HUDEP-2 (cell line): Measurements from ENCODE around the gene MAVS.
"Not testable (repeated sequence)": the region's sequence is repeated elsewhere in the genome, so short reads cannot be mapped to it uniquely, and the experiment has no call there.

Experiments
- DNase-seq, 76 experiments: peaks; one replicate each; lab custom pipeline; 2025; ENCODE audit not compliant: unreplicated experiment in 76 of 76; lab: John Stamatoyannopoulos, UW

MAVS gene

DNA sequence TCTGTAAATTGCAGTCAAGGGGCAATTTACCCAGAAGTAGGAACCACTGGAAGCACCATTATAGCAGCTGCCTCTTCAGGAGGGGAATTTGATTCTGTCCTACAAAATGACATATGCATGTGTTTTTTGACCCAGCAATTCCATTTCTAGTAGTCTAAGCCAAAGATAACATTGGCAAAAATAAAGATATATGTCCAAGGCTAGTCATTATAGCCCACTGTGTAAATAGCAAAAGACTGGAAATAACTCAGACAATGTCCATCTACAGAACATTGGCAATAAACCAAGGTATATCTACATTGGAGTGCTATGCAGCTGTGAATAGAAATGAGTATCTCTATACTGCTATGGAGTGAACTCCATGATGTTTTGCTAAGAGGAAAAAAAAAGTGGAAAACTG is 30.0 kb downstream of the MAVS start:
- DNase-seq = no peak

DNA sequence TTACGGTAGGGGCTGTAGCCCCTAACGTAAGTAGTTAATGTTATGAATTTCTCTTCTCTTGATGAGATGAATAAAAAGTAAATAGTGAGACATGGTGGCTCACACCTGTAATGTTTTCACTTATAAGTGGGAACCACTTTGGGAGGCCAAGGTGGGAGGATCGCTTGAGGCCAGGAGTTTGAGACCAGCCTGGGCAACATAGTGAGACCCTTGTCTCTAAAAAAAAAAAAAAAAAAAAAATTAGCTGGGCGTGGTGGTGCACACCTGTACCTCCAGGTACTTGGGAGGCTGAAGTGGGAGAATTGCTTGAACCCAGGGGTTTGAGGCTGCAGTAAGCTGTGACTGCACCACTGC is 32.3 kb downstream of the MAVS start:
- not testable (repeated sequence) for DNase-seq

DNA sequence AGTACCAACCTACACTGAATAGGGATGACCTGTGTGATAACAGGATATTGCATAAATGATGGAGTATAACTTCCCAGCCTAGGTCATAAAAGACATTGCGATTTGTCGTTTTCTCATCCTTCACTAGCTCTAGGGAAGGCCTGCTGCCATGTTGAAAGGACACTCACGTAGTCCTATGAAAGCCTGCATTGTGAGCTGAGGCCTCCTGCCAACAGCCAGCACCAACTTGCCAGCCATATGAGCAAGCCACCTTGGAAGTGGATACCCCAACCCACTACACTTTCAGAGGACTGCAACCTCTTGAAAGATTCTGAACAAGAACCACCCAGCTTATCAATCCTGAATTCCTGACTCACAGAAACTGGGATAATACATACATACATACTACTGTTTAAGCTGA is 39.1 kb downstream of the MAVS start:
- DNase-seq = no peak

DNA sequence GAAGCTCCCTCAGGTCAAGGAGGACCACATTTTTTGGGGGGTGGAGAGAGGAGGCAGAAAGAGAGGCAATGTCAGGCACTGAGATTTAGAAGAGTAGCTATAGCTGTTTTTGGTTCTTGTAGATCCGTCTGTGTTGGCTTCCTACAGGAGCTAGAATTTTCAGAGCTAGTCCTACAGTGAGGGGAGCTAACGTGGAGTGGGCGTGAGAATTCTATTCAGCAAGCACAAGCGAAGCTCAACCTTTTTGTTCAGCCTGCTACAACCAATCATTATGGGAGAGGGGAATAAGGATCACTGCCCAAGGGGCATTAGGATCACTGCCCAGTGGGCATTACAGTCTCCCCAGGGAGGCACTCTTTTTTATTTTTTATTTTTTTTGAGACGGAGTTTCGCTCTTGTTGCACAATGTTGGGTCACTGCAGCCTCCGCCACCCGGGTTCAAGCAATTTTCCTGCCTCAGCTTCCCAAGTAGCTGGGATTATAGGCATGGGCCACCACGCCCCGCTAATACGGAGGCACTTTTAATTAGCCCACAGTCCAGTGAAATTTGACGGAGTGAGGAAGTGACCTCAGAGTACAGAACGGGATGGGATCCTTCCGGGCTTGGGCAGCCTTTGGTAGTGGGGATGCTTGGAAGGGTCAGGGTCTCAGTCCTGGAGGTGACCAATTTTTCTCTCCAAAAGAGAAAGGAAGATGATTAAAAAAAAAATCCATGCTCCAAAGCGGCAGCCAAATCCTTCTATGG is 41.4 kb downstream of the MAVS start:
- DNase-seq = no peak

DNA sequence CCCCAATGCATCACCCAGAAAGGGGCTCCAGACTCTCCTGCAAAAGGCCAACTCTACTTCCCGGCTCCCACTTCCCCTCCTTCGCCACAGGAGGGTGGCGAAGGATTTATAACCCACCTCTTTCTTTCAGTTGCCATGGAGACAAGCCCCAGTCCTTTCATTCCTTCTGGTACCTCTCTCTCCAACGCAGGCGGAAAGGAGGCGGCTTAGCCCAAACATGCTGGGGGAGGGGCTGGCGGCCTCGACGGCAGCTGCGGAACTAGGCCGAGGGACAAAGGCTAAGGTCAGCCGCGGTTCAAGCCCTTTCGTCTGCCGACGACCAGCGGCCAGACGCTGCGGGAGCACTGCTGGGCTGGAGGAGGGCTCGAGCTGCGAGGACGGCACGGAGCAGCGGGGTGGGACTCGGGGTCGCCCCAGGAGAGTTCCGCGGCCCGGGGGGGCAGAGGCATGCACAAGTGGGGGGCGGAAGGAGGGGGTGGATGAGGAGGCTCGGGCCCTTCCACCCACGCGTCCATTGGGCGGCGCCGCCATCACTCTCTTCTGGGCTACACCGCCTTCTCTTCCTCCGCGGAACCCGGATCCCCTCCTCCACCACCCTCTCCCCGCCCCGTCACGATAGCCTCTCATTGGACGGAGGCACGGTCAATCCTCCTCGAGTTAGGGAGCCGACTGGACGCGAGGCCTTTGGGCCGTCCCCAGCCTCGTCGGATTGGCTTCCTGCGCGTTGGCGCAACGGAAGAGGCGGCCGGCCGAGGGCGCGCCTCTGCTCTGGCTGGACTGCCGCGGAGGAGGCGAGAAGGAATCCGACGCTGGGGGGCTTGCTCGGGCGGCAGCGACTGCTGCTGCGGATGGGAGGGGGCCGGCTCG is 42.2 kb downstream of the MAVS start, which contains the start of gene PANK2:
TSS of gene PANK2 (plus strand) at position 766 of the 867 bp plus-strand sequence.
- DNase-seq = peak in 75 of 76 experiments; percentile 66 to 100 (median 96)

DNA sequence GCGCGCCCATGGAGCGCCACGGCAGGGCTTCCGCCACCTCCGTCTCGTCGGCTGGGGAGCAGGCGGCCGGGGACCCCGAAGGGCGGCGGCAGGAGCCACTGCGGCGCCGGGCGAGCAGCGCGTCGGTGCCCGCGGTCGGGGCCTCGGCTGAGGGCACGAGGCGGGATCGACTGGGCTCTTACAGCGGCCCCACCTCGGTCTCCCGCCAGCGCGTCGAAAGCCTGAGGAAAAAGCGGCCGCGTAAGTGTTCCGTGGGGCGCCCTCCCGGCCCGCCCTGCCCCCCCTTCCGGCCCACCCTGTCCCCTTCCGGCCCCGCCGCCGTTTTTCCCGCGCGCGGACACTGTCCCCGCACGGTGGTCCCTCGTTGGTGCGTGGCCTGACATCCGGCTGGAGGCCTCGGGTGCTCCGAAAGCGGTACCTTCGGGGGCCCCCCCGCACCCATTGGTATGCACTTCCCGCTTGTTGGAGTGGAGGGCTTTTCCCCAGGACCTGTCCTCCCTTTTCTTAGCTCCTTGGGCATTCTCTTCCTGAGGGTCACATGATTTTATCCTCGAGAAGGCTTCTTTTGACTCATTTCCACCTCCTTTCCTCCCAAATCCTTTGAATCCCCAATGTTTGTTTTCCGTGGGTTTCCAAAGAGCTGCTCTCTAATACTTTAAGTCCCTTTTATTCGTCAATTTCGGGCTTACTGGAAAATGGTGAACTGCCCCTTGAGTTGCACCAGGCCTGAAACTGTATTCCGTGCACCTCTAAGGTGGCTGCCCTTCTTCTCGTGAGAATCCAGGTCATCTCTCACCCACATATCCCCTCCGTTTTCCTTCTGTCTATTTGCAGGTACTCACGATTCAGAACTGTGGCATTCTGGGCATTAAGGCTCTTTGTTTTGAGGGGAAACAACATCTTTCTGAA is 43.1 kb downstream of the MAVS start:
- DNase-seq = peak in 28 of 76 experiments; percentile 7 to 55 (median 29)

DNA sequence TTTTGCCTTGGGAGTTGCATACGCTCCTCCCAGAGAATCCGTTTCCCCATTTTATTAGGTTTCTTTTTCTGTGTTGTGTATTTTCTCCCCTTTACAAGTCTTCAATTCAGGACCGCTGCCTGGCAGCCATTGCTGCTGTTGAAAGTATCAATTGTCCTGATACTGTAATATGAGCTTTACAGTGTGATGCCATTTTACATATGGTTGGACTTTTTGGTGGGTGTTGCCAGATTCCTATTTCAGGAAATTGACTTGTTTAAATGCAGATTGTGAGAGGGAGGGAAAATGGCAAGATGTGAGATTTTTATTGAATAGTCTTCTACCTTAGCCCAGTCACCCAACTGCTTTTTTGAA is 43.7 kb downstream of the MAVS start:
- DNase-seq = peak in 1 of 76 experiments; percentile 34

DNA sequence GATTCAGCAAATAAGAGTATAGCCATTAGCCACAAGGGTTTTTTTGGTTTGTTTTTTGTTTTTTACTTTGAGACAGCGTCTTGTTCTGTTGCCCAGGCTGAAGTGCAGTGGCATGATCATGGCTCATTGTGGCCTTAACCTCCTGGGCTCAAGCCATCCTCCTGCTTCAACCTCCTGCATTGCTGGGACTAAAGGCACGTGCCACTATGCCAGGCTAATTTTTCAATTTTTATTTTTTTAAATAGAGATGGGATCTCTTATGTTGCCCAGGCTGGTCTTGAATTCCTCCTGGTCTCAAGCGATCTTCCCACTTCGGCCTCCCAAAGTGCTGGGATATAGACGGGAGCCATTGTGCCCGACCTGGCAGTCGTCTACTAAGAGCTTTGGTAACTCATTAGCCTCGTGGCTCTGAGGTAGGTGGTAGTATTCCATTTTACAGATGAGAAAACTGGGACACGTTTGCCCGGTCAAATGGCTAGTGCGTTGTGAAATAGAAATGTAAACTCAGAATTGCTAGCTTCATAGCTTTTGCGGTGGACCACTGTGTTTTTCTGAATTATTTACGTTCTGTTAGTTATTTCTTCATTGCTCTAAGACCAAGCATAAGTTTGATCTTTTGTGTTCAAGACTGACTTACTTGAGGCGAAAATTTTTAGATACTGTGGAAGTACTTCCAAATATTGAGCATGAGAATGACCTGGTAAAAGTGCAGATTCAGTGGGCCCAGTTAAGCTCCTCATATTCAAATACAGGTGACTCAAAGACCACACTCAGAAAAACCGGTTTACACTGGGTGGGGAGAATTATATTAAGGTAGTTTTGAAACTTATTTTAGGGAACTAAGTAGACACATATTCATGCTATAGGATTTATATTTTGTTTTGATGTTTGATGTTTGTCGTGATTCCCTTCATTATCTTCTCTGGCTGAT is 44.6 kb downstream of the MAVS start:
- DNase-seq = peak in 1 of 76 experiments; percentile 16

DNA sequence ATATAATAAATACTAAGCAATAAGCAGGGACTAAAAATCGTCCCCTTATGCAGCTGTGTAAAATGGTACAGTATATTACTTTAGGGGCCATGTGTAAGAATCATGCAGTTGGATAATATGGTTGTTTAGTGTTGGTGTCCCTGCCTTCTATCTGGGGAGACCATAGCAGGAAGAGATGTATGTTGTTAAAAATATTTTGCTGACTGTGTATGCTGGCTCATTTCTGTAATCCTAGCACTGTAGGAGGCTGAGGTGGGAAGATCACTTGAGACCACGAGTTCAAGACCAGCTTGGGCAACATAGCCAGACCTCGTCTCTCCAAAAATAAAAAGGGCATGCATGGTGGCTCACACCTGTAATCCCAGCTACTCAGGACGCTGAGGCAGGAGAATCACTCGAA is 48.2 kb downstream of the MAVS start:
- DNase-seq = no peak

DNA sequence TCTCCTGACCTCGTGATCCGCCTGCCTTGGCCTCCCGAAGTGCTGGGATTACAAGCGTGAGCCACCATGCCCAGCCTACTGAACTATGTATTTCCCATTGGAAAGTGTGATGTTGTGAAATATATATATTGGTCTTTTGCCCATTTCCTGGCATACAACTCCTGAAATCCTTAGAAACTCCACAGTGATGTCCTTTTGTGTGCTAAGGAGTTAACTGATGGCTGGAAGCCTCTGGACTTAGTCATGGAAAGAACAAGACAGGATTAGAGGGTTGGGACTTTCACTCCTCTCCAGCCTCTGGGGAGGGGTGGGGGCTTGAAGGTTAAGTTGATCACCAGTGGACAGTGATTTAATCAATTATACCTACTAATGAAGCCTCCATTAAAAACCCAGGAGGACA is 49.7 kb downstream of the MAVS start:
- no peak for DNase-seq

DNA sequence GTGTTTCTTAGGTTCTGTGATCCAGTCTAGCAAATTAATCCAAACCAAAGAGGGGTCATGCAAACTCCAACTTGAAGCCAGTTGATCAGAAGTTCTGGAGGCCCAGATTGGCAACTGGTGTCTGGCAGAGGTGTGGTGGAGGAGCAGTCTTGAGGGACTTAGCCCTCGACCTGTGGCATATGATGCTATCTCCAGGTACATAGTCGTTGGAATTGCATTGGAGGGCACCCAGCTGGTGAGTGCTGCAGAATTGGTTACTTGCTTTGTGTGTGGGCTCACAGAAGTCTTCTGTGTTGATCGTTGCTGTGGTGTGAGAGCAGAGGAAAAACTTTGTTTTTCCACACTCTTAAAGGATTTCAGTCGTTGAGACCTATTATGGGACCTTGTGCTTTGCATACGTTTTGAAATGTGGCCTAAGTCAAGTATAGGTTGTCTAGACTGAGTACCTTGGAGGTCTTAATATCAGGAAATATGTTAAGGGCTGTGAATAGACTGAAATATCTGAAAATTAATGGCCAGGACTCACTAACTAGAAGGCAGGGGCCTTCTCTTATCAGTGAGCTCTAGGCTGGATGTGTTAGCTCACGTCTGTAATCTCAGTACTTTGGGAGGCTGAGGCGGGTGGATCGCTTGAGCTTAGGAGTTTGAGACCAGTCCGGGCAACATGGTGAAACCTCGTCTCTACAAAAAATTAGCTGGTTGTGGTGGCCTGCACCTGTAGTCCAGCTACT is 50.4 kb downstream of the MAVS start:
- peak in 39 of 76 experiments; percentile 4 to 53 (median 32) for DNase-seq

DNA sequence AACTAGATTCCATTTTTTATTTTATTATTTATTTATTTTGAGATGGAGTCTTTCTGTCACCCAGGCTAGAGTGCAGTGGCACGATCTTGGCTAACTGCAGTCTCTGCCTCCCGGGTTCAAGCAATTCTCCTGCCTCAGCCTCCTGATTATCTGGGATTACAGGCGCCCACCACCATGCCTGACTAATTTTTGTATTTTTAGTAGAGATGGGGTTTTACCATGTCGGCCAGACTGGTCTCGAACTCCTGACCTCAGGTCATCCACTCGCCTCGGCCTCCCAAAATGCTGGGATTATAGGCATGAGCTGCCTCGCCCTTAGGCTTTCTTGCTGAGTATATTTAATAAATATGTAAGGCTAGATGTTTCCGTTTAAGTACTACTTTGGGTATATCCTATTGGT is 51.5 kb downstream of the MAVS start:
- DNase-seq = not testable (repeated sequence)

DNA sequence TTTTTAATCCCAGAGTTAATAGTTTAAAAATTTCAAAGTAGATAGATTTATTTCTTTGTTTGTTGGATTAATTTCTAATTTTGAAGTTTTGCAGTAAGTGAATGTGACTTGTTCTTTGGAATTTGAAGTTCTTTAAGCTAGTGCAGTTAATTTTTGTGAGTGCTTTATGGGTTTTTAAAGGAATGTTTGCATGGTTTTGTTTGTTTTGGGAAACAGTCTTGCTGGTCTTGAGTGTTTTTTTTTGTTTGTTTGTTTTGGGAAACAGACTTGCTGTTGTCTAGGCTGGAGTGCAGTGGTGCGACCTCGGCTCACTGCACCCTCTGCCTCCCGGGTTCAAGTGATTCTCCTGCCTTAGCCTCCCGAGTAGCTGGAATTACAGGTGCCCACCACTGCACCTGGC is 52.0 kb downstream of the MAVS start:
- no peak for DNase-seq

DNA sequence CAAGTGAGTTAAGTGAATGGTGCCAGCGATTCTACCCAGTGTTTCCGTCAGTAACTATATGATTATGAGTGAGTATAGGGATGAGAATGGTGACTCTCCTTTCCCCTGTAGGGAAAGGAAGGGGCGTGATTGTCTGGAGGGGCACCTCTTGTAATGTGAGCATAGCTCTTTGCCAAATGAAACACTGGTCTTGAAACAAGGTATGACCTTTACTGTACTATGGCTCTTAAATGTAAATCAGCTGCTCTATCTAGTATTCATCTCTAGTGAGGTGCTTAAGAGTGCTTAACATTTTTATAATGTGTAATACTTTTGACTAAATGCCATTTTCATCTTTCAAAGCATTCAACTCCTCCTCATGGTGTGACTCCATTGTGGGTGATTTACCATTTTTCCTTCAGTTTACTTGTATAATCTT is 53.6 kb downstream of the MAVS start:
- no peak for DNase-seq

DNA sequence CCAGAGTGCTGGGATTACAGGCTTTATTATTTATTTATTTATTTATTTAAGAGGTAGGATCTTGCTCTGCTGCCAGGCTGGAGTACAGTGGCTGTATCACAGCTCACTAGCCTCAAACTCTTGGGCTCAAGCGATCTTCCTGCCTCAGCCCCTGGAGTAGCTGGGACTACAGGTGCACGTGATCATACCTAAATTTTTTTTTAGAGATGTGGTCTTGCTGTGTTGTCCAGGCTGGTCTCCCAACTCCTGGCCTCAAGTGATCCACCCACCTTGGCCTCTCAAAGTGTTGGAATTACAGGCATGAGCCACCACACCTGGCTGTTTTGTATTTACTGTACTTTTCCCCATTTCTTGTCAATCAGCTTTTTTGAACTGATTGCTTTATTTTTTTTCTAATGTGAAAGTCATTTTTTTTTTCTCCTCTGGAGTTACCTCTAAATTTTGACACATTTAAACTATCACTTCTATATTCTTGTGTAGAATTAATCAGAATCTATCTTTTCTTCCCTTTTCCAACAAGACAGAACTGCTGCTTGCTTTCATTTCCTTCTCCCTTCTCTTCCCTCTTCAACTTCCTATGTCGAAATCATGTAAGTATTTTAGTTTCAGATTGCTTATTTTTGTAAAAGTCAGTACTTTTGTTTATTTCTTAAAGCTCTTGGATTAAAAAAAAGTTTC is 54.5 kb downstream of the MAVS start:
- no peak for DNase-seq

DNA sequence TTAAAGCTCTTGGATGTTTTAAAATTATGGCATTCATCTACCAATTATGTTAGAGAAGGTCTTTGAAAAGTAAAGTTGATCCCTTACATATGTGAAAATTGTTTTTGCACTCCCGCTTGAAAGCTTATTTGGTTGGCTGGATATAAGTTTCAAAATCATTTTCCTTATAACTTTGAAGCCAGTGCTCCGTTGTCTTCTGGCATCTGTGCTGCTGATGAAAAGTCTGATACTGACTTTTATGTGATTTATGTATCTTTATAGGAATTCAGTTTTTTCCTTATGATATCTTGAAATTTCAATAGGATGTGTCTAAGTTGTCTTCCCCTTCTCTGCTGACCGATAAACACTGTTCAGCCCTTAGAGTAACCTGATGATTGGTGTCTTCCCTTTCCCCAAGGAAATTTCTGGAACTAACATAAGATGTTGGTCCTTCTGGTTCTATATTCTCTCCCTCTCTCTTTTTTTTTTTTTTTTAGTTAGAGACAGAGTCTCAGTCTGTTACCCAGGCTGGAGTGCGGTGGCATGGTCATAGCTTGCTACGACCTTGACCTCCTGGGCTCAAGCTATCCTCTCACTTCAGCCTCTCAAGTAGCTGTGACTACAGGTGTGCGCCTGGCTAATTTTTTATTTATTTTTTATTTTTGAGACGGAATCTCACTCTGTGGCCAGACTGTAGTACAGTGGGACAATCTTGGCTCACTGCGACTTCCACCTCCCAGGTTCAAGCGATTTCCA is 55.2 kb downstream of the MAVS start:
- no peak for DNase-seq

DNA sequence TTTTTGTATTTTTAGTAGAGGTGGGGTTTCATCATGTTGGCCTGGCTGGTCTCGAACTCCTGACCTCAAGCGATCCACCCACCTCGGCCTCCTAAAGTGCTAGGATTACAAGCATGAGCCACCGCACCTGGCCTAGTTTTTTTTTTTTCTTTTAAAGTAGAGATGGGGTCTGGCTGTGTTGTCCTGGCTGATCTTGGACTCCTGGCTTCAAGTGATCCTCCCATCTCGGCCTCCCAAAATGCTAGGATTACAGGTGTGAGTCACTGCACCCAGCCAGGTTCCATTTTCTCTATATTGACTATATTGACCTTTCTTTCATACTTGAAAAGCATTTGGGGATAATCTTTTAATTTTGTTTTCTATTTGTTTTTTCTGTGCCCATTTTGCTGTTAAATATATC is 55.8 kb downstream of the MAVS start:
- DNase-seq = no peak

DNA sequence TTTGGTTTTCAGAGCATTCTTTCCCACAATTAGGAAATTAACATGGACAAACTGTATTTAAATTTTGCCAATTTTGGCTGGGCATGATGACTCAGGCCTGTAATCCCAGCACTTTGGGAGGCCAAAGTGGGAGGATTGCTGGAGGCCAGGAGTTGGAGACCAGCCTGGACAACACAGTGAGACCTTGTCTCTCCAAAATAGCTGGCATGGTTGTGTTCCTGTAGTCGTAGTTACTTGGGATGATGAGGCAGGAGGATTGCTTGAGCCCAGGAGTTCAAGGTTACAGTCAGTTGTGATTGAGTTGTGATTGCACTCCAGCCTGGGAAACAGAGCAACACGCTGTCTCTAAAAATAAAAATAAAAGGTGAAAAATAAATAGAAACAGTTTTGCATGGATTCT is 57.6 kb downstream of the MAVS start:
- DNase-seq = no peak
